Activated CD4-positive, alpha-beta T cell treated with anti-CD3 and anti-CD28 coated beads for 4 hours (primary cell): ENCODE results near the gene BCL7C.

ENCODE experiments used
- DNase-seq, 2 donors: peaks; one replicate each; pipeline ENCODE4 v3.0.0-alpha.2; 2020

The BCL7C gene

GRCh38 chr16:30922420-30922959, 28.6 kb upstream of the BCL7C start:
- DNase-seq = peak; percentile 99 to 100

DNA sequence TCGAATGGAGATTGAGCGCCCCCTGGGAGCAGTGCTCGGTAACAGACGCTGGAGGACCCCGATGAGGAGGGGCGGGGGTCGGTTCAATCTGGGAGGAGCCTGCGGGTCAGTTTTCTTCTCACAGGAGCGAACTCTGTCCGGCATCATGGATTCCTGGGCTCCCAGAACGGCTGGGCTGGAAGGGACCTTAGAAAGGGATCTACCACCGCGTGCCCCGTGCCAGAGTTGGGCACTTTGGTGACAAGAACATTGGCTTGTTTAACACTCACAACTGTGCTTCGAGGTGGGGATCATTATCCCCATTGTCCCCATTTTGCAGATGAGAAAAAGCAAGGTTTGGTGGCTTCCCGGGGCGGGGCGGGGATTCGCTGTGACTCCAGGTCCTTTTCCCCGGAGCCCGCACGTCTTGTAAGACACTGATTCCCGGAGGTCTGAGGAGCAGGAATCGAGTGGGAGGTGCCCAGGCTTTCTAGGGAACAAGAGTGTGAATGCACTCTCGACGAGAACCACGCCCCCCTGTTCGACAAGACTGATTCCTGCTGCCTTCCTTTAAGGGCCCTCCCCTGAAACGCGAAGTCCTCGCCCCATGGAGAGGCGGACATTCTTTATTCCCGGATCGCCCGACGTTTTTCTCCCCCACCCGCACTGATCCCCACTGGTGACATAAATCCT, 28.0 kb upstream of the BCL7C start:
- peak; percentile 85 to 90 for DNase-seq

DNA sequence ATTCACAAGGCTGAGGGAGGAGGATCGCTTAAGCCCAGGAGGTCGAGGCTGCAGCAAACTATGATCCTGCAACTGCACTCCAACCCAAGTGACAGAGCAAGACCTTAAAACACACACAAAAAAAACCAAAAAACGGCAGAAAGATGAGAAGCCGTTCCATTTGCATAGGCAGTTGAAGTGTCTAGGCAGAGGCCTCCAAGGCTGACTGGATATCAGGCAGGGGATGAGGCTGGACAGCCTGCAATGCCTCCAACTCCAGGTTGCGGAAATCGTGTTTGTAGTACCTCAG, 27.5 kb upstream of the BCL7C start:
- no peak for DNase-seq

- DNase-seq = no peak
These were observed 27.0 kb upstream of the BCL7C start for GRCh38 chr16:30920891-30921290.

DNA sequence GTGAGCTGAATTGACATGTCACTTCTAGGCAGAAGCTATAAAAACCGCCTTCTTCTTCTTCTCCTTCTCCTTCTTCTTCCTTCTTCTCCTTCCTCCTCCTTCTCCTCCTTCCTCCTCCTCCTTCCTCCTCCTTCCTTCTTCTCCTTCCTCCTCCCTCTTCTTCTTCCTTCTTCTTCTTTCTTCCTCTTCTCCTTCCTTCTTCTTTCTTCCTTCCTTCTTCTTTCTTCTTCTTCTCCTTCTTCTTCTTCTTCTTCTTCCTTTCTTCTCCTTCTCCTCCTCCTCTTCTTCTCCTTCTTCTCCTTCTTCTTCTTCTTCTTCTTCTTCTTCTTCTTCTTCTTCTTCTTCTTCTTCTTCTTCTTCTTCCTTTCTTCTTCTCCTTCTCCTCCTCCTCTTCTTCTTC, 24.7 kb upstream of the BCL7C start:
- DNase-seq = no peak

- no peak for DNase-seq
These were observed 21.0 kb upstream of the BCL7C start for GRCh38 chr16:30914830-30915229.

DNA sequence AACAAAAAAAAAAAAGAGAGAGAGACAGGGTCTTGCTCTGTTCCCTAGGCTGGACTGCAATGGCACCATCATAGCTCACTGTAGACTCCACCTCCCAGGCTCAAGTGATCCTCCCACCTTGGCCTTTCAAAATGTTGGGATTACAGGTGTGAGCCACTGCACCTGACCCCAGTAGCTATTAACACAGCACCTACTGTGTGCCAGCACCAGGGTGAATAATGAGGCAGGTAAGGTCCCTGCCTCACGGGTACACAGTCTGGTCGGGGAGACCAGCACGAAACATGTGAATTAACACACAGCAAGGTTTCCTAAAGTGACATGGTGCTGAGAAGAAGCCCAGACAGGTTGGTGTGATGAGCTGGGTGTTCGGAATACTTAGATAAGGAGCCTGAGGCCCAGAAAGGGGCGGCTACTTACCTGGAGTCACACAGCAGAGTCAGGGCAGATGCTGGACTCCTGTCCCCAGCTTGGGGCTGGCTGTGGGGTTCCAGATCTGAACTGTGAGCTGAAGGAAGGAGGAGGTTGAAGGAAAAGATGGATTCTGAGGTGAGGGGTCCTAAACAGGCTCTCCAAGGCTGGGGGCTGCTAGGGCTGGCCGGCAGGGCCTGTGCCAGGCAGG, 19.0 kb upstream of the BCL7C start:
- no peak for DNase-seq

DNA sequence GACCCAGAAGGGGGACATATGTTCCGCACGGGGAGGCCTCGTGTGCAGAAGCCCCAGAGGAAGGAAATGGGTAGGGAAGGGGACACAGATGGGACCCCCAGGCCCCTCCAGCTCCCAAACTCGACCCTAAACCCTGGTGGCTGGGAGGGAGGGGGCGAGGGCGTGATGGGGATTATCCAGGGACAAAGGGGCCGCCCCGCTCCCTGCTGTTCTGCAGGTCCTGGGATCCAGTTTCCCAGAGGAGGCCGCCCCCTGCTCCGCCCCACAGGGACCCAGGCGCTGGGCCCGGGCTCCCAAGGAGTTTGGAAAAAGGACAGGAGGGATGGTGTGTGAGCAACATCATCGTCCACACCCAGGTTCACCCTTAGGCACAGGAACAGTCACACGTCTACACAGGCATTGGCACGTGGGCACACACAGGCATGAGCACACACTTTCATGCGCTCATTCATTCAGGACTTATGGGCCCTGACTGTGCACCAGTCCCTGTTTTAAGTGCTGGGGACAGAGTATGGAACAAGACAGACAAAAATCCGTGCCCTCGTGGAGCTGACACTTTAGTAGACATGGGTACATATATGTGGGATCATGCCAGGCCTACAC, 16.7 kb upstream of the BCL7C start:
- DNase-seq = no peak

DNA sequence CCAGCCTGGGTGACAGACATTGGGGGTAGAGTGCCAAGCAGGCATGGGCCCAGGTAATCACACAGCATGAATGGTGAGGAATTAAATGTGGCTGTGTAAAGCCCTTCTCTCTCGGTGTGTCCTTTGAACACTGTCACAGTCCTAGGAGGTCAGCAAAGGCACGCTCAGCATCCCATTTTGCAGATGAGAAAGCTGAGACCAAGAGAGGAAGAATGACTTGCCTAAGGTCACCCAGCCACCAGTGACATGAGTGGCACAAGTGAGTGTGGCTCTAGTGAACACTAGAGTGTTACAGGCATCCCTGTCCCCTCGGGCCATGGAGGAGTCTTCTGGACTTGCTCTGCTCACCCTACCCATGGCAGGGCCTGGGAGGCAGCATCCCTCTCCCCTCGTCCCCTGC, 13.2 kb upstream of the BCL7C start:
- DNase-seq = no peak

- no peak for DNase-seq
These were observed 10.4 kb upstream of the BCL7C start for GRCh38 chr16:30904114-30904780.

DNA sequence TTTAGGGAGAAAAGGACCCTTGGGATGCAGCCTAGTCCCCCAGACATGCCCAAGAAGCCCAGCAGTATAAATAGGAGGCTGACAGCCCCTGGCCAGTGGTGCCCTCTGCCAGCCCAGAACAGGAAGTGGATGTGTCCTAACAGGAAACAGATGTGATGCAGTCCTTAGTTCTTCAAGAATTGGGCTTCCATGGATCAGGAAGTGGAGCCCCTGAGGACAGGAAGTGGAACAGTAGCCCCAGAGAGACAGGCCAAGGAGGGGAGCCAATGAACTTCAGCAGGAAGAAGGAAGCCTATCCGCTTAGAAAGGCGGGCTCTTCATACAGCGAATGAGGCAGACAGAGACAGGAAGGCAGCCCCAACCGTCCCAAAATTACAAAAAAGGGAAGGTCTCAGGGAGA, 9.7 kb upstream of the BCL7C start:
- no peak for DNase-seq

GRCh38 chr16:30903002-30903401, 9.1 kb upstream of the BCL7C start:
- no peak for DNase-seq

DNA sequence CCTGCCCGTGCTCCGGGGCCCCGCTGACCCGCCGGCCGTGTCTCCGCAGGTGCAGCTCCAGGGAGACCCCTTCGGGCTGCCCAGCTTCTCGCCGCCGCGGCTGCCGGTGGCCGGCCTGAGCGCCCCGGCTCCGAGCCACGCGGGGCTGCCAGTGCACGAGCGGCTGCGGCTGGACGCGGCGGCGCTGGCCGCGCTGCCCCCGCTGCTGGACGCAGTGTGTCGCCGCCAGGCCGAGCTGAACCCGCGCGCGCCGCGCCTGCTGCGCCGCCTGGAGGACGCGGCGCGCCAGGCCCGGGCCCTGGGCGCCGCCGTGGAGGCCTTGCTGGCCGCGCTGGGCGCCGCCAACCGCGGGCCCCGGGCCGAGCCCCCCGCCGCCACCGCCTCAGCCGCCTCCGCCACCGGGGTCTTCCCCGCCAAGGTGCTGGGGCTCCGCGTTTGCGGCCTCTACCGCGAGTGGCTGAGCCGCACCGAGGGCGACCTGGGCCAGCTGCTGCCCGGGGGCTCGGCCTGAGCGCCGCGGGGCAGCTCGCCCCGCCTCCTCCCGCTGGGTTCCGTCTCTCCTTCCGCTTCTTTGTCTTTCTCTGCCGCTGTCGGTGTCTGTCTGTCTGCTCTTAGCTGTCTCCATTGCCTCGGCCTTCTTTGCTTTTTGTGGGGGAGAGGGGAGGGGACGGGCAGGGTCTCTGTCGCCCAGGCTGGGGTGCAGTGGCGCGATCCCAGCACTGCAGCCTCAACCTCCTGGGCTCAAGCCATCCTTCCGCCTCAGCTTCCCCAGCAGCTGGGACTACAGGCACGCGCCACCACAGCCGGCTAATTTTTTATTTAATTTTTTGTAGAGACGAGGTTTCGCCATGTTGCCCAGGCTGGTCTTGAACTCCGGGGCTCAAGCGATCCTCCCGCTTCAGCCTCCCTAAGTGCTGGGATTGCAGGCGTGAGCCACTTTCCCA, 8.4 kb upstream of the BCL7C start:
- DNase-seq = peak; percentile 43 to 46

DNA sequence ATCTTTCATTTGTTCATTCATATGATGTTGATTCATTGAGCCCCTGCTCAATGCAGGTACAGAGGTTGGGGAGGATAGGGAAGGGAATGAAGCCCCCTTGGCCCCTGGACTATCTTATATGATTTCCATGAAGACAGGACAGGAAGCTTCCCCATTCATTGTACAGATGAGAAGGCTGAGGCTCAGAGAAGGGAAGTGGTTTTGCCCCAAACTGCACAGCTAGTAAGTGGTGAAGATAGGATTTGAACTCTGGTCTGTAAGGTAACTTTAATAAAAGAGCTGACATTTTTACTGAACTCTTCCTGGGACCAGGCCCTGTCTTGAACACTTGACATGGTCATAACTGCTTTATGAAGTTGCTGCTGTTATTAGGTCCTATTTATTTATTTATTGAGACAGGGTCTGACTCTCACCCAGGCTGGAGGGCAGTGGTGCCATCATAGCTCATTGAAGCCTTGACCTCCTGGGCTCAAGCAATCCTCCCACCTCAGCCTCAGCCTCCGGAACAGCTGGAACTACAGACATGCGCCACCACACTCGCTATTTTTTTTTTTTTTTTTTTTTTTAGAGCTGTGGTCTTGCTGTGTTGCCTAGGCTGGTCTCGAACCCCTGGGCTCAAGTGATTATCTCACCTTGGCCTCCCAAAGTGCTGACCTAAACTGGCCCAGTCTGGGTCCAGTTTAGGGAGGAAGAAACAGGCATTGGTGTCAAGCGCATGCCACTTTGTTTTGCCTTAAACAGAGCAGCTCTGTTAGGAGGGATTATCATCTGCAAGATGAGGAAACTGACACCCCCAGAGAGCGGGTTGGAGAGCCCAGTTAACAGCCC, 7.5 kb upstream of the BCL7C start:
- DNase-seq = no peak

- no peak for DNase-seq
These were observed 6.7 kb upstream of the BCL7C start for GRCh38 chr16:30900588-30900987.

- no peak for DNase-seq
These were observed 5.9 kb upstream of the BCL7C start for GRCh38 chr16:30899794-30900193.

DNA sequence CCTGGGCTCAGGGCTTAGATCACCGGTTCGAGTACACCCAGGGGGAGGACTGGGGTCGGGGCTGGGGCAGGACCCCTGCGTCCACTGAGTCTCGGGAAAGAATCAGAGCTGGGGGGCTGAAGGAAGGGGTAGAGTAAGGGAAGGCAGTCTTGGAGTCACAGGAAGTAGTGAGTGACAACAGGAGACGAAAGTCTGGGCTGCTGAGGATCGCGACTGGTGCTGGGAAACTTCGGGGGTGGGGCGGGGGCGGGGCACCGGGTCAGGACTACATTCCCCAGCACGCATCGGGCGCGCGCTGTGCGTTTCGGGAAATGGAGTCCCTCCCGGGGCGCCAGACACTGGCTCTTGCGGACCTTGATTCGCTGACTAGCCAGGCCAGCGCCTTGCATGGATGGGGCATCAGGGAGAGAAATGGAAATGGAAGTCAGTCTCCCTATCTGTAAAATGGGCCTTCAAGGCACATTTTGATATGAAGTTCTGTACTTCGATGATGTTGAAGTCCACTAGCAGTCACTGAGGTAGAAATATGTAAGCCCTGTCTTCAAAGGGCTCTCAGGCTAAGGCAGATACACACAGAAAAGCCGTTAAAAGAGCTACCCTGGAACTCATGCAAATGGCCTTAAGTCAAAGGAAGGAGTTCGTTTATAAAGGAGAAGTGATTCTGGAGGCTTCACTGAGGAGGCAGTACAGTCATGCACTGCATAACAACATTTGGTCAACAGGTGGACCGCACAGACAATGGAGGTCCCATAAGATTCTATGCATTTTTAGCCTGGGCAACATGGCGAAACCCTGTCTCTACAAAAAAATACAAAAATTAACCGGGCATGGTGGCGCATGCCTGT, 3.2 kb upstream of the BCL7C start:
- peak; percentile 77 to 78 for DNase-seq

DNA sequence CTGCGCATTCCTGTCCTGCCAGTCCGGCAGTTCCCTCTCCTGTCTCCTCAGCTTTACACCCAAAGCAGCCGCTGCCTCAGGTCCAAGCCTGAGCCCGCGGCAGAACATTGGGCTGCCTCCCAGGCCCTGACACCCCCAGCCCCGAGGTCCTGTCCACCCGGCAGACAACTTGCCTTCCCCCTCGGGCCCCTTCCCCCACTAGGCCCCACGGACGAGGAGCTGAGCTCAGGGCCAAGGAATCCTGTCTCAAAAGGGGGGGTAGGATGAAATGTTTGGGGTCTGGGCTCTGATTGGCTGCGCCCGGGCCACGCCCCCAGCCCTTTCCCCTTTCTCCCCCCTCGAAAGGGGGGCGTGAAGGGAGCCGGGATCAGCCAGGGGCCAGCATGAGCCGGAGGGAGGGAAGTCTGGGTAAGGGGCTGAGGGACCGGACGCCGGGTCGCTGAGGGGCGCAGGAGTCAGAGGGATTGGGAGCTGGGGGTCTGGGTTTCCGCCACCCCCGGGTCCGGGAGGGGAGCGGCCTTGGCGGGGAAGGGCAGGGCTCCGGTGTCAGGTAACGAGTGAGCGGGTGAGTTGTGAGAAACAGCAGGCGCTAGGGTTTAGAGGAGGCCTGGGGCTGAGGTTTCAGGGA, 2.5 kb upstream of the BCL7C start, which contains the start of gene CTF1:
CTF1 (plus strand) TSS at position 354 of the 628 bp plus-strand sequence; CDS start at position 384, 30 bp downstream.
- DNase-seq = no peak

DNA sequence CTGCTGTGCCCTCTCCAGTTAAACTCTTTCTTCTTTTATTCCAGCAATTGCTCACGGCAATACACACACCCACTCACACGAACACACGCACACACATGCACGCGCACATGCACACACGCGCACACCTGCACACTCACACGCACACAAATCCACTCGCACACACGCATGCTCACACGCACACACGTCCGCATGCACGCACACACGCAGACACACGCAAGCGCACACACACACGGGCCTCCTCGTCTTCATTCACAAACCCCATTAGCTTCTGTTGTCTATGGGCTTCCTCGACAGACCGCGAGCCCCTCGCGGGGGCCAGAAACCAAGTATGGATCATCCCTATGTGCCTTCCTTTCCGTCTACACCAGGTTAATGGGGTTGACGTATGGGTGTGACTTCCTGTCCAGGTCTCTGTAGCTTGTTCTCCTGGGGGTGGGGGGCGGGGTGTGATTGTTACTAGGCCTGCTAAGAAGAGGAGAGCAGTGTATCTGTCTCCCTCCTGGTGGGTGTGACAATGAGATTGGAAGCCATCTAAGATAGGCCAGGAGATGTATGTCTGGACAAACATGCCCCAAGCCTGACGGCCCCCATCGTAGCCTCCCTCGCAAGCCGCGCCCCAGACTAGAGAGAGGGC, 1.9 kb upstream of the BCL7C start:
- DNase-seq = no peak
